ENCODE measurements around the gene HDDC2. TPM values are rescaled to one million over a fixed set of nuclear protein-coding genes. Genes with fewer than 3 reads are reported as not detected.

HDDC2 gene
- total RNA-seq, 1 experiment from 2014 or later: 89.7 TPM

DNA sequence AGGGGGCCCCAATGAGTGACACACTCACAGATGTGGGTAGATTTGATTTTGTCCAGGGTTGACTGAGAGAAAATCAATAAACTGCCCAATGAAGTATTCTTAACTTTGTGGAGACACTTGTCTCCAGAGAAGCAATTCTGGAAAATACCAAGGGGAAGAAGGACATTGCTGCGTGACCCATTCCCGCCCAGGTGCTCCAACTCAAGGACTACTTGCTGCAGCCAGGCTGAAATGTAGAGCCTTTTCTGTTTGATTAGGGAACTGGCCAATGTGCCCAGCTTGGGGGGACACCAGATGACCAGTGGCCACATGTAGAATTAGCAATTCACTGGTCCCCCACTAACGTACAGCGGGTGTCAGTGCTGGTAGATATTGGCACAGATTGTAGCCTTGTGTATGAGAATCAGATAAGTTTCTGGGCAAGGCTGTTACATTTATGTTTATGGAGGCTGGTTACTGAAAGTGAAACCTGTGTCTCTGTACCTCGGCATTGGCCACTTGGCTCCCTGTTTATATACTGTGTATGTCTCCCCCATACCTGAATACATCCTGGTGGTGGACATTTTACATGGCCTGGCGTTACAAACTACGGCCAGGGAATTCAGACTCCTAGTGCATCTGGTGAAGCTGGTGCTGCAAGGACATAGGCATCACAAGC is 32.3 kb downstream of the HDDC2 start:
- no peak for DNase-seq (ENCODE audit: low read depth)

DNA sequence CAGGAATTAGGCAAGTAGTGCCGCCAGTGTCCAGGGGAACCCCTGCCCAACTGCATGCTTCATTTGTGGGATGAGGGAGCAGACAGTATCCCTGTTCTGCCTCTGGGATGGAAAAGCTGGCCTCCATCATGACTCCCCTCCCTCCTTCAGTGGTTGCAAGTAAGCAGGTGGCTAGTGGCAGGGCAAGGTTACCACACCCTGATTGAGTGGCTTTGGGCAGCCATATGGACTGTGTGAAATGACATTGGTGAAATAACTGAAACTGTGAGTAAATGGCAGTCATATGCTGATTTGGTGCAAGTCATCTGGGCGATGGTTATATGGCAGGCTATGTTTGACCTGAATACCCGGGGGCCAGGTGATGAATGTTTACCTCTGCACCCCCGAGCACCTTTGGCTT is 33.0 kb downstream of the HDDC2 start:
- no peak for DNase-seq (ENCODE audit: low read depth)

DNA sequence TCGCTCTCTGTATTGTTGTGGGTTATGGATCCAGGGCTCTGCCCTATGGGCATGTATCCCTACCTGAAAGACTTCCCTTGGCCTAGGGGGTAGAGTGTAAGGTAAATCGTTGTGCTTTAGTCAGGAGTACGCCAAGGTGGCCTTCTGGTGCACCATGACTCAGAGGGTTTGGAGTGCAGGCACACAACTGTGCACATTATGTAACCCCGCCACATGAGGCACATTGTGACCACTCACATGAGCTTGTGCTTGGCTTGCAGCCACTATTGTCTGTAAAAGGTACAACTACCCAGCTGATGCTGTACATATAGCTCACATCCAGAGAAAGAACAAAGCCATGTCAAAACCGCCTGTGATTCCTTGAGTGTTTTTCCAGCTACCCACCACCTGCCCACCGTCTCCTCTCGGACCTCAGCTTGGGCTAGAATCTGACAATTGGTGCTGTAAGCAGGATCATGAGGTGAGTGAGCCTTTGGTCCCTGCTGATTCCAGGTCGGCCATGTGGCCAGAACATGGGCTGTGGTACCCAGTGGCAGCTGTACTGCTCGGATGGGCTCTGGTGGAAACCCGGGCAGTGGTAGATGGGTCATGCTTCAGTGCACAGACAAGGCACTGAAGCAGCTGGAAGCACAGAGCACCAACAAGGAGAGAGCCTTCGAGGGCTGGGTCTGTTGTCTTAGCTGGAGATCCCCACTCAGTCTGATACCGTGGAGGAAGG is 33.8 kb downstream of the HDDC2 start:
- peak; percentile 28 for DNase-seq (ENCODE audit: low read depth)

DNA sequence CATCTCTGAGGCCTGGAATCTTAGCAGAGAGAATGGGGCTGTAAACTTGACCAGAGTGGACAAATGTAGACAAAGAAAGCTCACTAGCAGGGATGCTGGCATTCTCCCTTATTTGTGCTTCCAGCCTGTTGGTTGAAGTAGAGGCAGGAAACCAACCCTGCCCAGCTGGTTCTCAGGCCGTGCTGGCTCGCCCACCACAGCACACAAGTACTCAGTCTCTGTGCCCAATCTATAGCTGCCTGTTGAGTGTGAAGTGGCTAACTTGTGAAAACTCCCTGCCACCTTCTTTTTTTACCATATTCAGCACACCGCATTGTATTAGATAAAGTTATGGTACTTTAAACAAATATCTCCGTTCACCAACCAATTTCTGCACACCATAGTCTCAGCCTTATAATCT is 37.3 kb downstream of the HDDC2 start:
- DNase-seq (ENCODE audit: low read depth): no peak

DNA sequence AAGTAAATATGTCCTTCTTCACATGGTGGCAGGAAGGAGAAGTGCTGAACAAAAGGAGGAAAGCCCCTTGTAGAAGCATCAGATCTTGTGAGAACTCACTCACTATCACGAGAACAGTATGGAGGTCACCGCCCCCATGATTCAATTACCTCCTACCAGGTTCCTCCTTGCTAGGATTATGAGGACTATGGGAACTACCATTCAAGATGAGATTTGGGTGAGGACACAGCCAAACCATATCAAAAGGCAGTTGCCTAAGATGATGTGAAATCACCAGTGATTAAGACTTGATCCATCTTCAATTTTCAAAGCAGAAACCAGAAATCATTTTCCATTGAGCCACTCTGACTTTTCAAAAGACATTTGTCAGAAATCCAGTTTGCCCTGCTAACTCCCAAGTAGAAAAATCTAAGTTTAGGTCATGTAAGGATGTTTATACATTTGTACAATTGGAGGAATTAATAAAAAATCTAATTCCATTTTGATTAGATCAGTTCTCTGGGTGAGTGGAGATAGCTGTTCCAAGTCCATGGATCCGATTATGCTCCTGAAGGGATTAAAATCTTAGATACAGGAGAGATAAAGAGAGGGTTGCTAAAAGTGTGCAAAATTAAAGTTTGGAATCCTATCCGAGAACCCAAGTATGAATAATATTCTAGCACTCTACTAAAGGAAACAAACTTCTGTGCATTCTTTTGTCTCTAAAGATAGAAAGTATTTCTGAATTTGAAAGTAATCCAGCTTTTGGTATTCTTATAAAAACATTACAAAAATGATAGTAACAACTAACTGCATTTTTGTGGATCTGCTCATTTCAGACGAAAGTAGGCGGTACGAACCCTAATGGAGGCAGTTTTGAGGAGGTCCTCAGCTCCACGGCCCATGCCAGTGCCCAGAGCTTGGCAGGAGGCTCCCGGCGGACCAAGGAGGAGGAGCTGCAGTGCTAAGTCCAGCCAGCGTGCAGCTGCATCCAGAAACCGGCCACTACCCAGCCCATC is 39.5 kb downstream of the HDDC2 start:
- no peak for DNase-seq (ENCODE audit: low read depth)

DNA sequence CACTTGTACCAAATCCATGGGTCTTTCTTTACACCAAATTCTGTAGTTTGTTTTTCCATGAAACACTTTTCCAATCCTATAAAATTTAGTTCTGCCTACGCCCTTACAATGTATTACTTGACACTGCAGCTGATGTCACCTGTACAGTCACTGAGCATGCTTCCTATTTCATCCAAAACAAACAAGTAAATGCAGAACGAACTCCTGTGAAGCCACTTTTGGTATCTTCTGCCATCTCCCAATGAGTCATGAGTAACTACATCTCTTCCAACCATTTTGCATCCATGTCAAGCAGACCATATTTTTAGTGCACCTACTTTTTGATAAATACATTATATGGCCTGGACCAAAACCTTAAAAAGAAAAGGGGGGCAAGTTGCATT is 42.4 kb downstream of the HDDC2 start:
- no peak for DNase-seq (ENCODE audit: low read depth)

DNA sequence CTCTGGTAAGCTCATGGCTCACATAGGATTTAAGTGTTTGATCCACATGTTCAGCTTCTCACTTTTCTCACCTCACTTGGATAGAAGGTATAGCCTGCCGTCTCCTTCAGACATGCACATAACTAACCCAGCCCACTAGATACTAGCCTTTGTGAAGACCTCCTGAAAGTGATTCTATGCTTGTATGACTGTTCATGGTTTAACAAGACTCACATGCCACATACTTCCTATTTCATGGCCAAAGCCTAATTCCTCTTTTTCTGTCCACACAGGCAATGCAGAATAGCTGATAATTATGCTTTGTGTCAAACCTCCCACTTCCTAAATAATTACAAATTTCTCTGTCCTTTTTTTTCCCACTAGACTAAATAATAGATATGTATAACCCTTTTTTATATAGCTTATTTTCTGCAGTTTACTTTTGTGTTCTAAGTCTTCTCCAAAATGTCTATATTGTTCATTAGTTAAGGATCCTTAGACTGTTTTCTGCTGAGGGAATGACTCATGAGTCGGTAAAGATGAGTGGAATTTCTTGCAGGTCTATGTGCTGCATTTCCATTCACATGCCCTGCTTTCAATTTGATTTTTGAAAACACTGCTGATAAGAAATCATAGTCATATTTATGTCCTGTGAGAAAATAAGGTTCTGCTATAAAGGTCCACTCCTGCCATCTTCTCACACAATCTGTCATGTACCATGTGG is 43.0 kb downstream of the HDDC2 start:
- no peak for DNase-seq (ENCODE audit: low read depth)

DNA sequence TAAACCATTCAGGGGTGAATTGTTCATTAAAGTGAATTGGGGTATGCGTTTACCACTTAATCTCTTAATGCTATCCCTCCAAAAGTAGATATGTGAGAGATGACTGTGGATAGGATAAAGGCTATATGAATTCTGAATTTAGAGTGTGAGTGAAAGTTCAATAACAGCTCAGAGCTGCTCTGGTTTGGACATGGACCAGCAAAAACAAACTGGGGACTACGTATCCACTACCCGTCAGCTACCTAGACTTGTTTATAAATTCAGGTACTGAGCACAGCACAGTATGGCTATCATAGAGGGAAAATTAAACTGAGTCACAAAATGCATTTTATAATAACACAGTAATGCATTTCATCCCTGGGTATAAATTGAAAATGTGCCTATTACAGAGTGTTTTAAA is 44.4 kb downstream of the HDDC2 start:
- no peak for DNase-seq (ENCODE audit: low read depth)

DNA sequence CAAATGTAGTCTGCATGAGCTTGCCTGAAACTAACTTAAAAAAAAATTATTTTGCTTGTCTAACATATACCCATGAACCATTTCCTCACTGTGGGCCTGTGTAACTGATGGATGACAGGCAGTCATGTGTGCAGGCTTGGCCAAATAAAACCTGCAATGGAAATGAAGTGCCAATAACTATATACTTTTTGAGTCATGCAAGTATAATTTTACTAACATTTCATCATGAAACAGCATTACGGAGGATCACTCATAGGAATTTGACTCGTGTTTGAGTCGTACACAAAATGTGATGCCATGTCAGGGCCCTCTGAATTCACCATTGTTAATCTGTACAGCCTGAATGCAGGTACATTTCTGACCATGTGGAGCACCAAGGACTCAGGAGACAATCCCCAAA is 46.6 kb downstream of the HDDC2 start:
- no peak for DNase-seq (ENCODE audit: low read depth)

DNA sequence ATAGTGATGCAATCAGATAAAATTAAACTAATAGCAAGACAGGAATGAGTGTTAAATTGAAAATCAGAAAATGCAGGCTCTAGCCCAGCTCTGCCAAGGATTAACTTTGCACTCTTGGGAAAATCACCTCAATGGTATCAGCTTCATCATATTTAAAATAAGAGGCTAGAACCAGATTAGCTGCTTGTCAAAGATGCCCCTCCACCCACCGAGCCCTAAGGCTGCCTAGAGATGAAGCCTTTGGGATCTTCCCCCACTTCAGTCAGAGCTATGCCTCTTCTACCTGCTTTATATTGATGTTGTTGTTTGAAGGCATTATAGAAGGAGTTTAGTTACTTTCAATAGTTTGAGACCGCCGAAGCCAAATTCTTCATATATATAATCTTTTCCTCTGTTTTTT is 47.4 kb downstream of the HDDC2 start:
- no peak for DNase-seq (ENCODE audit: low read depth)

DNA sequence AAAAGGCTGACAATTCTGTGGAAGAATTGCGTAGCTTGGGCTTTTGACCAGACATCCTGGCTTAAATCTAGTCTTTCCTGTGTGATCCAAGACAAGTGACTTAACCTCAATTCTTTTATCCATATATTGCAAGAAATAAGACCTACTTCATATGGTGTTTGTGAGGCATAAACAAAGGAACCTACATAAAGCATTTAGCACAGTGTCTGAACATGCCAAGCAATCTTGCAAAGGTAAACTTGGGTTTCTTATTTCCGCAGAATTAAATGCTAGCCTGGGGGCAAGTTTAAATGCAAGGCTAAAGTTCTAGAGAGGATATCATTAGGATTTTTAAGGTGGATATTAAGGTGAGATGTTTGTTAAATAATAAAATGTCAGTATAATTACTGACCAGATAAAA is 47.9 kb downstream of the HDDC2 start:
- DNase-seq (ENCODE audit: low read depth): no peak

DNA sequence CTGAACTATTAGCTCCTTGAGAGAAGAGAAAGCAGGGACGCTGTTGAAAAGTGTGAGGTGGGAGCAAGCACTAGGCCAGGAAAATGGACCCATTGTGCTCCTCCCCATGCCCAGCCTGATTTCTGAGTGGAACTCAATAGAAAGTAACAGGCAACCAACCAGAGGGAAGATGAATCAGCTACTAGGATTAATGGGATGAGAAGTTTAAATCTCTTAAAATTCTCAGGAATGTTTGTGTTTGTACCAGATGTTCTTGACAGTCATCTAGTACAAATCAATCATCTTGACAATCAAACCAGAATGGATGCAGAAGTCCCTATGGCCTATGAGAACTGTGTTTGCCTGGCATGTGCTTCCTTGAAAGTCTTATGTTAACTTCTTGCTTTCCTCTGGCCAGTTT is 48.9 kb downstream of the HDDC2 start:
- DNase-seq (ENCODE audit: low read depth): no peak

DNA sequence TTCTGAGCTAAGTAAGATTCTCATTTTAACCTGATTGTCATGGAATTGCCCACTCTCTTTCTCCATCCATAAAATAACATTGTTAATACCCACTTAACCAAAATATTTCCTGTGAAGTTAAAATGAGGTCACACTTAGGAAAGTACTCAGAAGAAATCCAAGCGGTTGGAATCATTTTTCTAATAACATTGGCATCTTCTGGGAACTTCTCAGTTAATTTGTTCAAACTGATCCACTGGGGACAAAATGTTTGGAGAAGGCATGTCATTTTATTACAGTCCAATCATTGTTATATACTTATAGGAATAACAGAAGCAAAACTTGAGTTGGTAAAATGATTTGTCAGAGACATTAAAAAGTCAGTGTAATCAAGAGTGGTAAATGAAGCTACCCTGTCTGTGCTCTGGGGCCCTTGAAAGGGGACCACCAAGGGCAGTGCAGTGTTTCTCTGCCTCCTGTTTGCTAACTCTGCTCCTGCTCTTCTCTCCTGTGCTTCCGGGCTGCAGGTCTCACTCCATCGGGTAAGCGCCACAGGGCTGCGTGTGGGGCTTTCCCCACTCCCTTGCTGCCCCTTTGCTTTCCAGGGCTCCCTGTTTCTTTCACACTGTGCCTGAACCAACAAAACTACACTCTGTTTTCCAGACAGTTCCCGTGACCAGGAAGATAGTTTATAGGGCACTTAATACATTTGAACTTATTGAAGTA is 50.1 kb downstream of the HDDC2 start:
- no peak for DNase-seq (ENCODE audit: low read depth)

DNA sequence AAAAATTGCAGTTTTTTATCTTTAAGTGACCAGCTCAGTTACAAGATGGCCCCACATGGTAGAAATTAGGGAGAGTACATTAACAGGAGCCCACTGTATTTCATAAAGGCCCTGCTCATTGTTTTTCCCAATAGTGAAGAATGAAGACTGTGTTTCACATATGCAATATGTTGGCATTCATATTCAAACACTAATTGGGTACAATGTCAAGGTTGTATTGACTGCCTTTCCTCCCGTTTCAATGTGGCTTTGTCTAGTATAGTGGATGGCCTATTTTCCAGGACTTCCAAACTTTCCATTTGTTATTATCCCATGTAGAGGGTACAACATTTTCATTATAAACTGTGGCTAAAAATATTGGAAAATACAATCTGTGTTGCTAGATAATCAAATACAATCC is 51.3 kb downstream of the HDDC2 start:
- DNase-seq (ENCODE audit: low read depth): no peak

DNA sequence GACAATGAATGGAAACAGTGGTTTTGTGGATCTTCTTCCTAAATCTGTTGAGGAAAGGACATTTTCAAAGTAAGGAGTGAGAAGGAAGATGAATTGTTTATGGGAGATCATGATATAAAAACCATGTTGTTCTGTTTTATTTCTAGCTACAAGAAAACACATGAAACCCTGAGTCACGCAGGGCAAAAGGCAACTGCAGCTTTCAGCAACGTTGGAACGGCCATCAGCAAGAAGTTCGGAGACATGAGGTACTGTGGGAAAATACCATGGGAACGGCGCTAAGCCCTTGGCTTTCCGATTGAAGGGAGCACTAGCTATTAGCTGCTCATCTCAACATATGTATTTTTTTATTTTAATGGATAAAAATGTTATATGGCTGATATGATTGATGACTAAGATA is 53.6 kb downstream of the HDDC2 start:
- no peak for DNase-seq (ENCODE audit: low read depth)

DNA sequence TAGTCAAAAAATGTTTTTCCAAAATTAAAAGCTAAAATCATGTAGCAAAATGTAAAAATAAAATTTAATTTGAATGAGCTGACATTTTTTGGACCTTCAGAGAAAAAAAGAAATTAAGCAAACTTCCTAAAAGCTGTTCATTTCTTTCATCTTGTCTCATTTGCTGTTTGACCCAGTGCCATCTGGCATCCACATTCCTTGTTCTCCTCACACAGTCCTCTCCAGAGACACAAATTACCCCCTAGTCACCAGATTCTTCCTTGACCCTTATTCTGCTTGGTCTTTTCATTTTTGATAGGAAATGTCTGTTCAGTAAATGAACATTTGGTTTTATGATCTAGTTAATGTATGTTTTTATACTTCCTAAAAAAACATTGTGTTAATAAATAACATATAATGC is 55.2 kb downstream of the HDDC2 start:
- DNase-seq (ENCODE audit: low read depth): no peak

DNA sequence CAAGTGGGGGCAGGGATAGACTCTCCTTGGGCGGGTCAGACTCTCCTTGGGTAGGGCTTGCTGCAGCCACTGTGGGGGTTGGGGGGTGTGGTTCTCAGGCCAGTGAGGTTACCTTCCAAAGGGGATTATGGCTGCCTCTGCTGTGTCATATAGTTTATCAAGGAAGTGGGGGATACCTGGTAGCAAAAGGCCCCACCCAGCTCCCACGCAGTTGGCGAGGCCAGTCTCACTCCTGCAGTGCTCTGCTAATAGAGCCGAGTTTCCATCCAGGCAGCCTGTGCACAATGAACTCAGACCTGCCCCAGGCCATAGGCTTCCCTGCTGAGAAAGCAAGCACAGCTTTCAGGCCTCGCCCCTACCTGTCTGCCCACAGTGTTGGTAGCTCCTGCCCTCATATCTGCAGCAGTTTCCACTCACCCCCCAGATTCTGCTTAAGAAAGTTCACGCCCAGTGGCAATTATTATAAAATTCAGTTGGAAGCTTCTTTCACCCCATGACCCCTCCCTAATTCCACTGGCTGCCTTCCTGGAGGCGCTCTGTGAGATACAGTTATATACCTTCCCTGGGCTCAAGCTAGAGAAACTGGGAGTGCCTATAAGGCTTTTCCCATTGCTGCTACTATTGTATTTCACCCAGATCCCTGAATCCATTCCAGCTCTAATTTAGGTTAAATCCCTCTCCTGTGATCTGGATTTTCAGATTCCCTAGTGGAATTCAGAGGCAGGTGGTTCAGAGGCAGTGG is 56.1 kb downstream of the HDDC2 start:
- no peak for DNase-seq (ENCODE audit: low read depth)

DNA sequence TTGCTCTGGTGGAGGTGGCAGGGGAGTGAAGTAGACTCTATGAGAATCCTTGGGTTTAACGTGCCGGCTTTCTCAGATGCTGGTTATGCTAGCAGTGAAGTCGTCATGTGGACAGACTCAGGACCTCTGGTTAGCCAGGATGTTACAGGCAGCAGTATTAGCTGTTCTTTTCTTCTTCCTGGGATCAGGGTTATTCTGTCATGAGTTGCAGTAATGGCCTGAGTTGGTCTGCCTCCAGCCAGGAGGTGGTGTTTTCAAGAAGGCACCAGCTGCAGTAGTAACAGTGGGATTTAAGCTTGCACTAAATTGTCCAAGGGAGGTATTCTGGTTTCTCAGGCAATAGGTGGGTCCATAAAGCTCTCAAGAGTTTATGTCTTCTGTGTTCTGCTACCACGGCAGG is 56.7 kb downstream of the HDDC2 start:
- no peak for DNase-seq (ENCODE audit: low read depth)

DNA sequence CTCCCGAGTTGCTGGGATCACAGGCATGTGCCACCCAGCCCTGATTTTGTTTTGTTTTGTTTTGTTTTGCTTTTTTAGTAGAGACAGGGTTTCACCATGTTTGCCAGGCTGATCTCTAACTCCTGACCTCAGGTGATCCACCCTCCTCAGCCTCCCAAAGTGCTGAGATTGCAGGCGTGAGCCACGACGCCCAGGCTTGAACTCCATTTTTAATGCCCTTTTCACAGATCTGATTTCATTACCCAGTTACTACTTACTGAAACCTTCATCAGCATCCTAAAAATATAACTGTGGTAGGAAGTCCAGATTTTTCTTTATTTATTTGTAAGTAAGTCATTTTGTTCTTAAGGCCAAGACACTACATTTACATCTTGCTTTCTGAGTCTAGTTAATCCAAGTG is 64.0 kb downstream of the HDDC2 start:
- DNase-seq (ENCODE audit: low read depth): no peak

DNA sequence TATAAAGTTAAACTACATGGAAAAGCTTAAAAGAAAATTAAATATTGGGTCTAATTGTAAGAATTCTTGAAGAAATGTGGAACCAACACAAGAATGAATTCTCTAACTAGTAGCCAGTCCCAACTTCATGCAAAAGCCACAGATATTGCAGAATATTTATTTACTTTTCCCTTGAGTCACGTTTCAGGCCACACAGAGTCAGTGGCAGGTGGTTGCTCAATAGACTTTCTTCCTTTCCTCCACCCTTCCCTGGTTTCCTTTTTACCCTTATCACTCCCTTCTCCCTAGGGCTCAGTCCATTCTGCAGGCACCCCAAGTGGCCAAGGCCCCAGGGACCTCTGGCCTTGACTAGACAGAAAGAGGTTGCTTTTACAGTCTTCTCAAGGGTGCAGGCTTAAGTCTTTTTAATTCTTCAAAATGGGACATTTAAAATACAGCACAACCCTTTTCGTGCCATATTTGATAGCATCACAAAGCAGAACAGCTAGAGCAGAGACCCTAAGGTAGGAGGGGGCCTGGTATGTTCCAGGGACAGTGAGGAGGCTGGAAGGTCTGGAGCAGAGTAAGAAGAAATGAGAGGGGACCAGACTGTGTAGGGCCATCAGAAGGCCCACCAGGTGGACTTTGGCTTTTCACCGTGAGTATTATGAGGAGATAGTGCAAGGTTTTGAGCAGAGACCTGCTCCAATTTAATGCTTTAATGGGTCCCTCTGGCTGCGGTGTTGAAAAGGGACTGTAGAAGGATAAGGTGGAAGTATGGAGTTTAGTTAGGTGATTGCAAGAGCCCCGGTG is 65.0 kb downstream of the HDDC2 start:
- no peak for DNase-seq (ENCODE audit: low read depth)
